SK-N-SH (cell line): Measurements from ENCODE around the gene KRT33A.

Experiments
- CHD2 ChIP-seq: fragments of 150-350 bp; IDR thresholded peaks from 2 replicates; pipeline ENCODE4 v1.6.1; 2018; ENCODE audit warnings: low read length; ENCODE audit not compliant: partially characterized antibody
- MXI1 ChIP-seq: IDR thresholded peaks from 2 replicates; pipeline ENCODE4 v1.6.1; 2012; ENCODE audit warnings: mild to moderate bottlenecking, low read depth, low read length, improper control_type of control experiment
- NFIC ChIP-seq: IDR thresholded peaks from 2 replicates; pipeline ENCODE4 v1.4.0; 2012; ENCODE audit warnings: borderline replicate concordance
- RAD21 ChIP-seq: IDR thresholded peaks from 2 replicates; pipeline ENCODE4 v1.6.1; 2012; ENCODE audit warnings: mild to moderate bottlenecking, low read length
- TF ChIP-seq, protein P1 (sequence below): IDR thresholded peaks from 2 replicates; pipeline ENCODE4 v1.4.0; 2012; ENCODE audit warnings: low read depth, borderline replicate concordance

DNA sequence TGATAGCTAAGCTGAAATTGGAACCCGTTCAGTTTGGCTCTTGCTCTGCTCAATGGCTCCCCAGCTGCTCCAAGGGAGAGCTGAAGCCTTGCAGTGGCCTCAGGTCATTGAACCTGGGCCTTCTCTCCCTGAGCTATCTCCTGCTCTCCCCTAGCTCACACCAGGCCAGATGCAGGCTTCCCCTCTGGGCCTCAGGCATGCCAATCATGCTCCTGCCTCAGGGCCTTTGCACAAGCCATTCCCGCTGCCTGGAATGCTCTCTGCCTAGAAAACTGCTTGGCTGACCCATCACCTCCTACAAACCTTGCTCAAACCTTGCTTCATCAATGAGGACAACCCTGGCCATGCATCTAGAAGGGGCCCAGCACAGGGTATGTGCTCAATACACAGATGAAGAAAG, 18.4 kb downstream of the KRT33A start:
- TF ChIP-seq CHD2 (no peak), MXI1 (no peak), RAD21 (no peak), NFIC (no peak)
- TF ChIP-seq, protein P1, sequence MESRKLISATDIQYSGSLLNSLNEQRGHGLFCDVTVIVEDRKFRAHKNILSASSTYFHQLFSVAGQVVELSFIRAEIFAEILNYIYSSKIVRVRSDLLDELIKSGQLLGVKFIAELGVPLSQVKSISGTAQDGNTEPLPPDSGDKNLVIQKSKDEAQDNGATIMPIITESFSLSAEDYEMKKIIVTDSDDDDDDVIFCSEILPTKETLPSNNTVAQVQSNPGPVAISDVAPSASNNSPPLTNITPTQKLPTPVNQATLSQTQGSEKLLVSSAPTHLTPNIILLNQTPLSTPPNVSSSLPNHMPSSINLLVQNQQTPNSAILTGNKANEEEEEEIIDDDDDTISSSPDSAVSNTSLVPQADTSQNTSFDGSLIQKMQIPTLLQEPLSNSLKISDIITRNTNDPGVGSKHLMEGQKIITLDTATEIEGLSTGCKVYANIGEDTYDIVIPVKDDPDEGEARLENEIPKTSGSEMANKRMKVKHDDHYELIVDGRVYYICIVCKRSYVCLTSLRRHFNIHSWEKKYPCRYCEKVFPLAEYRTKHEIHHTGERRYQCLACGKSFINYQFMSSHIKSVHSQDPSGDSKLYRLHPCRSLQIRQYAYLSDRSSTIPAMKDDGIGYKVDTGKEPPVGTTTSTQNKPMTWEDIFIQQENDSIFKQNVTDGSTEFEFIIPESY, result no peak
